ENCODE results near the gene GAB1.

DNA sequence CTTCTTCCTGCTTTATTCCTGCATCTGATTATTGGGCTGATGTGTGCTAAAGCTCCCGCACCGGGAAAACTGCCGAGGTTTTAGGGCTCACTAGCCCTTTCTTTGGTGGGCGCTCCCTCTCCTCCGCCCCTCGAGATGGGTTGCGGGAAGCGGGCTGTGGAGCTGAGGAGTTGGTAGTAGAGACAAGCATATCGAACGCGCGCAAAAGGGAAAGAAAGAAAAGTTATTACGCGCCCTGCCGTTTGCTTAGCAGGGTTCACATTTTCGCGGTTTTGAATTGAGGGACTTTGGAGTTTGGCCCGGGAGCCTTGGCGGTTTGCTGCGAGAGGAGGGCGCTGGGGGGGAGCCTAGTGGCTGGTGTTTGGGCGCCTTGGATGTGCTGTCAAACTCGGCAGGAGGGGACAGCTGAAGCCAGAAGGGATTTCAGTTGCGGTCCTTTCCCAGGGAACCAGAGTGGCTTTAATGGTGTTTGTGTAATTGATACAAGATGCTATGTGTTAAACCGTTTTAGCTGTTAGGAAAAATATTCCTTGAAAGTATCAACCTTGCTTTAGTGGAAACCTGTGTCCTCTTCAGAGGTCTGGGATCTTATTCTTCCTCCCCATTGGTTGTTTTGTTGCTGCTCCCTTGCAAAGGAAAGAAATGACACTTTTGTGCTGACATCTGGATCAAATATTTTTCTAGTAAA is 1.1 kb downstream of the GAB1 start:
- TF ChIP-seq, protein P1, sequence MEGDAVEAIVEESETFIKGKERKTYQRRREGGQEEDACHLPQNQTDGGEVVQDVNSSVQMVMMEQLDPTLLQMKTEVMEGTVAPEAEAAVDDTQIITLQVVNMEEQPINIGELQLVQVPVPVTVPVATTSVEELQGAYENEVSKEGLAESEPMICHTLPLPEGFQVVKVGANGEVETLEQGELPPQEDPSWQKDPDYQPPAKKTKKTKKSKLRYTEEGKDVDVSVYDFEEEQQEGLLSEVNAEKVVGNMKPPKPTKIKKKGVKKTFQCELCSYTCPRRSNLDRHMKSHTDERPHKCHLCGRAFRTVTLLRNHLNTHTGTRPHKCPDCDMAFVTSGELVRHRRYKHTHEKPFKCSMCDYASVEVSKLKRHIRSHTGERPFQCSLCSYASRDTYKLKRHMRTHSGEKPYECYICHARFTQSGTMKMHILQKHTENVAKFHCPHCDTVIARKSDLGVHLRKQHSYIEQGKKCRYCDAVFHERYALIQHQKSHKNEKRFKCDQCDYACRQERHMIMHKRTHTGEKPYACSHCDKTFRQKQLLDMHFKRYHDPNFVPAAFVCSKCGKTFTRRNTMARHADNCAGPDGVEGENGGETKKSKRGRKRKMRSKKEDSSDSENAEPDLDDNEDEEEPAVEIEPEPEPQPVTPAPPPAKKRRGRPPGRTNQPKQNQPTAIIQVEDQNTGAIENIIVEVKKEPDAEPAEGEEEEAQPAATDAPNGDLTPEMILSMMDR (tag by site-specific recombination; IDR thresholded peaks at IDR 0.05), result 0 out of 2 replicates have a peak, but pooled peaks have one; percentile 36
- TF ChIP-seq EGR2 (tag by site-specific recombination; IDR thresholded peaks at IDR 0.05; ENCODE audit: low read depth) (no peak), ZBTB8A (tag by site-specific recombination; IDR thresholded peaks at IDR 0.05) (peak; percentile 82), ZBTB20 (tag by site-specific recombination; IDR thresholded peaks at IDR 0.05) (peak; percentile 72), ZNF658 (tag by site-specific recombination; IDR thresholded peaks at IDR 0.05) (no peak), ZNF24 (tag by site-specific recombination; IDR thresholded peaks at IDR 0.05) (no peak), ZNF792 (tag by site-specific recombination; IDR thresholded peaks at IDR 0.05) (no peak), SP2 (tag by site-specific recombination; IDR thresholded peaks at IDR 0.05) (no peak), RBAK (tag by site-specific recombination; IDR thresholded peaks at IDR 0.05) (no peak)
- TF ChIP-seq, protein P2, sequence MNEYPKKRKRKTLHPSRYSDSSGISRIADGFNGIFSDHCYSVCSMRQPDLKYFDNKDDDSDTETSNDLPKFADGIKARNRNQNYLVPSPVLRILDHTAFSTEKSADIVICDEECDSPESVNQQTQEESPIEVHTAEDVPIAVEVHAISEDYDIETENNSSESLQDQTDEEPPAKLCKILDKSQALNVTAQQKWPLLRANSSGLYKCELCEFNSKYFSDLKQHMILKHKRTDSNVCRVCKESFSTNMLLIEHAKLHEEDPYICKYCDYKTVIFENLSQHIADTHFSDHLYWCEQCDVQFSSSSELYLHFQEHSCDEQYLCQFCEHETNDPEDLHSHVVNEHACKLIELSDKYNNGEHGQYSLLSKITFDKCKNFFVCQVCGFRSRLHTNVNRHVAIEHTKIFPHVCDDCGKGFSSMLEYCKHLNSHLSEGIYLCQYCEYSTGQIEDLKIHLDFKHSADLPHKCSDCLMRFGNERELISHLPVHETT (tag by site-specific recombination; IDR thresholded peaks at IDR 0.05), result no peak
- TF ChIP-seq, protein P3, sequence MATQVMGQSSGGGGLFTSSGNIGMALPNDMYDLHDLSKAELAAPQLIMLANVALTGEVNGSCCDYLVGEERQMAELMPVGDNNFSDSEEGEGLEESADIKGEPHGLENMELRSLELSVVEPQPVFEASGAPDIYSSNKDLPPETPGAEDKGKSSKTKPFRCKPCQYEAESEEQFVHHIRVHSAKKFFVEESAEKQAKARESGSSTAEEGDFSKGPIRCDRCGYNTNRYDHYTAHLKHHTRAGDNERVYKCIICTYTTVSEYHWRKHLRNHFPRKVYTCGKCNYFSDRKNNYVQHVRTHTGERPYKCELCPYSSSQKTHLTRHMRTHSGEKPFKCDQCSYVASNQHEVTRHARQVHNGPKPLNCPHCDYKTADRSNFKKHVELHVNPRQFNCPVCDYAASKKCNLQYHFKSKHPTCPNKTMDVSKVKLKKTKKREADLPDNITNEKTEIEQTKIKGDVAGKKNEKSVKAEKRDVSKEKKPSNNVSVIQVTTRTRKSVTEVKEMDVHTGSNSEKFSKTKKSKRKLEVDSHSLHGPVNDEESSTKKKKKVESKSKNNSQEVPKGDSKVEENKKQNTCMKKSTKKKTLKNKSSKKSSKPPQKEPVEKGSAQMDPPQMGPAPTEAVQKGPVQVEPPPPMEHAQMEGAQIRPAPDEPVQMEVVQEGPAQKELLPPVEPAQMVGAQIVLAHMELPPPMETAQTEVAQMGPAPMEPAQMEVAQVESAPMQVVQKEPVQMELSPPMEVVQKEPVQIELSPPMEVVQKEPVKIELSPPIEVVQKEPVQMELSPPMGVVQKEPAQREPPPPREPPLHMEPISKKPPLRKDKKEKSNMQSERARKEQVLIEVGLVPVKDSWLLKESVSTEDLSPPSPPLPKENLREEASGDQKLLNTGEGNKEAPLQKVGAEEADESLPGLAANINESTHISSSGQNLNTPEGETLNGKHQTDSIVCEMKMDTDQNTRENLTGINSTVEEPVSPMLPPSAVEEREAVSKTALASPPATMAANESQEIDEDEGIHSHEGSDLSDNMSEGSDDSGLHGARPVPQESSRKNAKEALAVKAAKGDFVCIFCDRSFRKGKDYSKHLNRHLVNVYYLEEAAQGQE (tag by site-specific recombination; IDR thresholded peaks at IDR 0.05), result no peak
- TF ChIP-seq, protein P4, sequence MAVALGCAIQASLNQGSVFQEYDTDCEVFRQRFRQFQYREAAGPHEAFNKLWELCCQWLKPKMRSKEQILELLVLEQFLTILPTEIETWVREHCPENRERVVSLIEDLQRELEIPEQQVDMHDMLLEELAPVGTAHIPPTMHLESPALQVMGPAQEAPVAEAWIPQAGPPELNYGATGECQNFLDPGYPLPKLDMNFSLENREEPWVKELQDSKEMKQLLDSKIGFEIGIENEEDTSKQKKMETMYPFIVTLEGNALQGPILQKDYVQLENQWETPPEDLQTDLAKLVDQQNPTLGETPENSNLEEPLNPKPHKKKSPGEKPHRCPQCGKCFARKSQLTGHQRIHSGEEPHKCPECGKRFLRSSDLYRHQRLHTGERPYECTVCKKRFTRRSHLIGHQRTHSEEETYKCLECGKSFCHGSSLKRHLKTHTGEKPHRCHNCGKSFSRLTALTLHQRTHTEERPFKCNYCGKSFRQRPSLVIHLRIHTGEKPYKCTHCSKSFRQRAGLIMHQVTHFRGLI (tag by site-specific recombination; IDR thresholded peaks at IDR 0.05), result no peak
- TF ChIP-seq, protein P5, sequence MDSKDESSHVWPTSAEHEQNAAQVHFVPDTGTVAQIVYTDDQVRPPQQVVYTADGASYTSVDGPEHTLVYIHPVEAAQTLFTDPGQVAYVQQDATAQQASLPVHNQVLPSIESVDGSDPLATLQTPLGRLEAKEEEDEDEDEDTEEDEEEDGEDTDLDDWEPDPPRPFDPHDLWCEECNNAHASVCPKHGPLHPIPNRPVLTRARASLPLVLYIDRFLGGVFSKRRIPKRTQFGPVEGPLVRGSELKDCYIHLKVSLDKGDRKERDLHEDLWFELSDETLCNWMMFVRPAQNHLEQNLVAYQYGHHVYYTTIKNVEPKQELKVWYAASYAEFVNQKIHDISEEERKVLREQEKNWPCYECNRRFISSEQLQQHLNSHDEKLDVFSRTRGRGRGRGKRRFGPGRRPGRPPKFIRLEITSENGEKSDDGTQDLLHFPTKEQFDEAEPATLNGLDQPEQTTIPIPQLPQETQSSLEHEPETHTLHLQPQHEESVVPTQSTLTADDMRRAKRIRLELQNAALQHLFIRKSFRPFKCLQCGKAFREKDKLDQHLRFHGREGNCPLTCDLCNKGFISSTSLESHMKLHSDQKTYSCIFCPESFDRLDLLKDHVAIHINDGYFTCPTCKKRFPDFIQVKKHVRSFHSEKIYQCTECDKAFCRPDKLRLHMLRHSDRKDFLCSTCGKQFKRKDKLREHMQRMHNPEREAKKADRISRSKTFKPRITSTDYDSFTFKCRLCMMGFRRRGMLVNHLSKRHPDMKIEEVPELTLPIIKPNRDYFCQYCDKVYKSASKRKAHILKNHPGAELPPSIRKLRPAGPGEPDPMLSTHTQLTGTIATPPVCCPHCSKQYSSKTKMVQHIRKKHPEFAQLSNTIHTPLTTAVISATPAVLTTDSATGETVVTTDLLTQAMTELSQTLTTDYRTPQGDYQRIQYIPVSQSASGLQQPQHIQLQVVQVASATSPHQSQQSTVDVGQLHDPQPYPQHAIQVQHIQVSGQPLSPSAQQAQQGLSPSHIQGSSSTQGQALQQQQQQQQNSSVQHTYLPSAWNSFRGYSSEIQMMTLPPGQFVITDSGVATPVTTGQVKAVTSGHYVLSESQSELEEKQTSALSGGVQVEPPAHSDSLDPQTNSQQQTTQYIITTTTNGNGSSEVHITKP (tag by site-specific recombination; IDR thresholded peaks at IDR 0.05), result no peak
- TF ChIP-seq, protein P6, sequence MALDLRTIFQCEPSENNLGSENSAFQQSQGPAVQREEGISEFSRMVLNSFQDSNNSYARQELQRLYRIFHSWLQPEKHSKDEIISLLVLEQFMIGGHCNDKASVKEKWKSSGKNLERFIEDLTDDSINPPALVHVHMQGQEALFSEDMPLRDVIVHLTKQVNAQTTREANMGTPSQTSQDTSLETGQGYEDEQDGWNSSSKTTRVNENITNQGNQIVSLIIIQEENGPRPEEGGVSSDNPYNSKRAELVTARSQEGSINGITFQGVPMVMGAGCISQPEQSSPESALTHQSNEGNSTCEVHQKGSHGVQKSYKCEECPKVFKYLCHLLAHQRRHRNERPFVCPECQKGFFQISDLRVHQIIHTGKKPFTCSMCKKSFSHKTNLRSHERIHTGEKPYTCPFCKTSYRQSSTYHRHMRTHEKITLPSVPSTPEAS (tag by site-specific recombination; IDR thresholded peaks at IDR 0.05), result no peak
